ENCODE measurements around the gene AIMP1. TPM values are rescaled to one million over a fixed set of nuclear protein-coding genes. Genes with fewer than 3 reads are reported as not detected.

Gene AIMP1
- total and polyA plus RNA-seq, 8 donors: 38.9 to 63.3 (median 52.7) TPM

DNA sequence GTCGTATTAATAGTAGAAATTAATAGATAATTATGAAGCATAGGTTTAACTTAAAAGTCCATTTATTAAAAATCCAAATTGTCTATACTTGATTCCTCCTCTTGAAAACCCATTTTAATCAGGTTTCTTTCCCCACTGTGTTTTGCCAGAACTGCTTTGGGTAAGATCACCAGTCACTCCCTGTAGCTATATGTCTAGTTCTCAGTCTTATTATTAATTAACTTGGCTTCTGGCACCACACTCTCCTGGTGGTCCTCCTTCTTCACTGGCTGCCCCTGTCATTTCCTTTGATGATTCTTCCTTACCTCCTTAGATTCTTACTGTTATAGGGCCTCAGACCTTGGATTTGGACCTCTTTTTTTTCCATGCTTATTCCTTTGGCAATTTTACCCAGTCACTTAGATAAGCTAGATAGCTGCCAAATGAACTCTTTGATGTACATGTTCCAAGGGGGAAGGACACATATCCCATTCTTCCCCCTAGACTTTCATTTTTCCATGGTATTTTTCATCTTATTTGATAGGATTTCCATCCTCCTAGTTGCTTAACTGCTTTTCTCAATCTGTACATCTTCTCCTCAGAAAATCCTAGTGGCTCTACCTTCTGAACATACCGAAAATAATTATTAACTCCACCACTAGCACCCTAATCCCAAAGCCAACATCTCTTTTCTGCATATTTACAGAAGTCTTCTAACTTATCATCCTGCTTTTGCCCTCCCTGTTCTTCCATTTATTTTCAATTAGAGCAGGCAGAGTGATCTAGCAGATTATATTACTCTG, 27.7 kb downstream of the AIMP1 start:
- Histone ChIP-seq H3K4me3 (no peak overlapping the region), H3K36me3 (peaks cover 0 to 46% of the 10 kb centered on the region in 2 donors), H3K9me3 (no peaks in the 10 kb centered on the region), H3K4me1 (no peaks in the 10 kb centered on the region), H3K27ac (no peak overlapping the region), H3K27me3 (no peaks in the 10 kb centered on the region)
- TF ChIP-seq, protein P1, sequence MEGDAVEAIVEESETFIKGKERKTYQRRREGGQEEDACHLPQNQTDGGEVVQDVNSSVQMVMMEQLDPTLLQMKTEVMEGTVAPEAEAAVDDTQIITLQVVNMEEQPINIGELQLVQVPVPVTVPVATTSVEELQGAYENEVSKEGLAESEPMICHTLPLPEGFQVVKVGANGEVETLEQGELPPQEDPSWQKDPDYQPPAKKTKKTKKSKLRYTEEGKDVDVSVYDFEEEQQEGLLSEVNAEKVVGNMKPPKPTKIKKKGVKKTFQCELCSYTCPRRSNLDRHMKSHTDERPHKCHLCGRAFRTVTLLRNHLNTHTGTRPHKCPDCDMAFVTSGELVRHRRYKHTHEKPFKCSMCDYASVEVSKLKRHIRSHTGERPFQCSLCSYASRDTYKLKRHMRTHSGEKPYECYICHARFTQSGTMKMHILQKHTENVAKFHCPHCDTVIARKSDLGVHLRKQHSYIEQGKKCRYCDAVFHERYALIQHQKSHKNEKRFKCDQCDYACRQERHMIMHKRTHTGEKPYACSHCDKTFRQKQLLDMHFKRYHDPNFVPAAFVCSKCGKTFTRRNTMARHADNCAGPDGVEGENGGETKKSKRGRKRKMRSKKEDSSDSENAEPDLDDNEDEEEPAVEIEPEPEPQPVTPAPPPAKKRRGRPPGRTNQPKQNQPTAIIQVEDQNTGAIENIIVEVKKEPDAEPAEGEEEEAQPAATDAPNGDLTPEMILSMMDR (IDR thresholded peaks at IDR 0.05): no peak
- intact Hi-C loops (cut with DNase I): no loop called here
- ATAC-seq (no peak), DNase-seq (no peak)

DNA sequence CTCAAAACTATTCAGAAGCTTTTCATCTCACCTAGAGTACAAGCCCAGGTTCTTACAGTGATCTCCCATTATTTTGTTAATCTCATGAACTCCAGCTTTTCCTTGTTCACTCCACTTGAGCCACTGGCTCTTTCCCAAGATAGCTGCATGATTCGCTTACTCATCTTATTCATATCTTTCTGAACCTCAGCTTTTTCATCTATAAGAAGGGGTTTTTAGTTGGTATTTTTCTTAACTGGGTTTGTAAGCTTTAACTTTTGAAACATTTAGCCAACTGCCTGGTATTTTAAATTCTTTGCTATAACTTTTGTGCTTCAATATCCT, 28.3 kb downstream of the AIMP1 start:
- H3K4me1 ChIP-seq: no peaks in the 10 kb centered on the region
- no peaks in the 10 kb centered on the region for H3K9me3 ChIP-seq
- TF ChIP-seq, protein P1 (IDR thresholded peaks at IDR 0.05): no peak
- no peak overlapping the region for H3K4me3 ChIP-seq
- H3K36me3 ChIP-seq: peaks cover 0 to 46% of the 10 kb centered on the region in 2 donors
- ATAC-seq (no peak), DNase-seq (no peak)
- intact Hi-C loops (cut with DNase I): no loop called here
- H3K27me3 ChIP-seq: no peaks in the 10 kb centered on the region
- H3K27ac ChIP-seq: no peak overlapping the region

DNA sequence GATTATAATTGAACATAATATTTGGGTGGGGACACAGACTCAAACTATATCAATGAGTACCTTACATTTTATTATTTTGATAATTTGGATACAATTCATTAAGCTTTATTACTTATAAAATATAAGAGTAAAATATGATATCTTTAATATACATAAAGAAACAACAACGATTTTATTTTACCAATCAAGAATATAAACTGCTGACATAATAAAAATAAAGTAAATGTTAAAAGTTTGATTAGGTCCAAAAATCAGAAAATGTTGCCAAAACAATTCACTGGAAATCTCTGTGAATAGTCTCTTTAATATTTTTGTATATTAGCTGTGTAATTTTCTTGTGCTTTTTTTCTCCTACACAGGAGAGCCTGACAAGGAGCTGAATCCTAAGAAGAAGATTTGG, 30.8 kb downstream of the AIMP1 start:
- Histone ChIP-seq H3K4me3 (no peak overlapping the region), H3K4me1 (no peaks in the 10 kb centered on the region), H3K9me3 (no peaks in the 10 kb centered on the region), H3K36me3 (peaks cover 0 to 59% of the 10 kb centered on the region in 2 donors), H3K27me3 (no peaks in the 10 kb centered on the region), H3K27ac (no peak overlapping the region)
- TF ChIP-seq, protein P1 (IDR thresholded peaks at IDR 0.05): no peak
- no peak for ATAC-seq
- no peak for DNase-seq
- intact Hi-C loops (cut with DNase I): no loop called here

DNA sequence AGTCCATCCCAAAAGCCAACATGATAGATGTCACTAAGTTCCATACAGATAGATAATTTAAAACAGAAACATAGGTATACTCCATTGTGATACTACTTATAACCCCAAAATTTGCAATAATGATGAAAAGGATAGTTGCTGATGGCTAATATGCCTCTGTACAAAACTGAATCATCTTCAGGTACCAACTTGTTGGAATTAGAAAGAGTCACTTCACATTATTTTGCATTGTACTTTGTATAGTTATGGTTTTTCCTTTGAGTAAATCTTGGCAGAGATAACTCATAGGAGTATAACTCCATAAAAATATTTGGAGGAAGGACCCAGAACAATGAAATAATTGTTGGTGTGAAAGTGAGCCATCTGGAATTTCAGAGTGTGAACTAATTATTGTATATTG, 34.7 kb downstream of the AIMP1 start:
- DNase-seq: no peak
- Histone ChIP-seq H3K27me3 (no peaks in the 10 kb centered on the region), H3K36me3 (peaks cover 0 to 55% of the 10 kb centered on the region in 2 donors), H3K4me3 (no peak overlapping the region), H3K27ac (no peak overlapping the region), H3K4me1 (no peaks in the 10 kb centered on the region), H3K9me3 (no peaks in the 10 kb centered on the region)
- intact Hi-C loops (cut with DNase I): no loop called here
- TF ChIP-seq, protein P1 (IDR thresholded peaks at IDR 0.05): no peak
- ATAC-seq: no peak

DNA sequence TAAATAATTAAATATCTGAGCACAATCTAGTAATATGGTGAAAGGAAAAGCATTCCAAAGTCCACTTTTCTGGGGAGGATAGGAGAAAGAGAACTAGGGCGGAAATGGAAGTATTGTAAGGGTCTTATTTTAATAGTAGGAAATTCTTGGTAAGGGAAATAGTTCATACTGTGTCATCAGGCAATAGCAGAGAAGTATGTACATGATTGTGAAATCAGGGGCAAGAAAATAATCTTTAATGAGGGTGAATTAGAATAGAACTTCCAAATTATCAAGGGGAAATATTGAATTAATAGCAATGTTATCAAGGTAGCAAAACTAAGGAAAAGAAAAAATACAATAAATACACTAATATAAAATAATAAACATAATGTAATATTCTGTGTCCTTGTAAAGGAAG, 37.4 kb downstream of the AIMP1 start:
- intact Hi-C loops (cut with DNase I): no loop called here
- Histone ChIP-seq H3K4me1 (no peaks in the 10 kb centered on the region), H3K9me3 (no peaks in the 10 kb centered on the region), H3K27ac (no peak overlapping the region), H3K36me3 (peaks cover 0 to 29% of the 10 kb centered on the region in 2 donors), H3K27me3 (no peaks in the 10 kb centered on the region), H3K4me3 (no peak overlapping the region)
- DNase-seq: no peak
- no peak for ATAC-seq
- TF ChIP-seq, protein P1 (IDR thresholded peaks at IDR 0.05): no peak
